ENCODE data around the gene SIPA1L3. TPM values are rescaled to one million over a fixed set of nuclear protein-coding genes. Genes with fewer than 3 reads are reported as not detected.

Gene SIPA1L3
- total and polyA plus RNA-seq, 11 donors = 4.7 to 22.9 (median 8.8) TPM

- no peak overlapping the region for H3K27ac ChIP-seq
- ATAC-seq (no peak), DNase-seq (no peak)
- no peaks in the 10 kb centered on the region for H3K4me1 ChIP-seq
- peaks cover 0 to 3% (median 0%) of the 10 kb centered on the region in 9 donors for H3K36me3 ChIP-seq
- H3K4me3 ChIP-seq = no peak overlapping the region
- H3K27me3 ChIP-seq = no peaks in the 10 kb centered on the region
- TF ChIP-seq CTCF (IDR thresholded peaks at IDR 0.05) = no peak
- no peak for TF ChIP-seq POLR2A (IDR thresholded peaks at IDR 0.05)
- intact Hi-C loops (cut with DNase I) = no loop called here
- WGBS, 4 donors = 79 to 87% (median 81%) methylated on average over 6 of the region's 6 CpGs
- no peaks in the 10 kb centered on the region for H3K9me3 ChIP-seq
Observed at GRCh38 chr19:38139122-38139521, 232.1 kb downstream of the SIPA1L3 start.

GRCh38 chr19:38141108-38141507 lies 234.1 kb downstream of the SIPA1L3 start:
- no peak for ATAC-seq
- H3K27me3 ChIP-seq = no peaks in the 10 kb centered on the region
- no peak for TF ChIP-seq POLR2A (IDR thresholded peaks at IDR 0.05)
- no peak for TF ChIP-seq CTCF (IDR thresholded peaks at IDR 0.05)
- H3K9me3 ChIP-seq = no peaks in the 10 kb centered on the region
- no peaks in the 10 kb centered on the region for H3K4me1 ChIP-seq
- intact Hi-C loops (cut with DNase I) = loop anchor here in 8 of 10 donors (5.0 to 10.0 kb wide), 7 partner anchors 84 to 196 kb away; partner anchors contain the start of genes CATSPERG (in 4 of the 8) and DPF1 (in 2 of the 8)
- H3K4me3 ChIP-seq = no peak overlapping the region
- no peak overlapping the region for H3K27ac ChIP-seq
- peaks cover 0 to 3% (median 0%) of the 10 kb centered on the region in 9 donors for H3K36me3 ChIP-seq
- no peak for DNase-seq
- WGBS, 4 donors = 93 to 97% (median 96%) methylated on average over 13 of the region's 13 CpGs

- ATAC-seq (peak; percentile 70 to 86 (median 74)), DNase-seq (peak; percentile 49 to 77 (median 63))
- Histone ChIP-seq H3K4me1 (no peaks in the 10 kb centered on the region), H3K36me3 (peaks cover 0 to 3% (median 0%) of the 10 kb centered on the region in 9 donors), H3K4me3 (no peak overlapping the region), H3K27ac (no peak overlapping the region), H3K27me3 (no peaks in the 10 kb centered on the region), H3K9me3 (no peaks in the 10 kb centered on the region)
- intact Hi-C loops (cut with DNase I) = loop anchor here in 8 of 10 donors (5.0 to 10.0 kb wide), 7 partner anchors 82 to 195 kb away; partner anchors contain the start of genes CATSPERG (in 4 of the 8) and DPF1 (in 2 of the 8)
- 56 to 65% (median 61%) methylated on average over 17 of the region's 17 CpGs for WGBS, 4 donors
- TF ChIP-seq CTCF (IDR thresholded peaks at IDR 0.05) (peak; percentile 48 to 75 (median 68)), POLR2A (IDR thresholded peaks at IDR 0.05) (no peak)
Observed at GRCh38 chr19:38142176-38143035, 235.4 kb downstream of the SIPA1L3 start.

GRCh38 chr19:38143847-38144246 lies 236.8 kb downstream of the SIPA1L3 start:
- WGBS, 4 donors = 89 to 95% (median 91%) methylated on average over 5 of the region's 5 CpGs
- no peaks in the 10 kb centered on the region for H3K27me3 ChIP-seq
- intact Hi-C loops (cut with DNase I) = loop anchor here in 8 of 10 donors (5.0 to 10.0 kb wide), 7 partner anchors 81 to 193 kb away; partner anchors contain the start of genes CATSPERG (in 4 of the 8) and DPF1 (in 2 of the 8)

More at GRCh38 chr19:38143847-38144246, 236.8 kb downstream of the SIPA1L3 start:
- H3K4me1 ChIP-seq = no peaks in the 10 kb centered on the region
- H3K4me3 ChIP-seq = no peak overlapping the region
- TF ChIP-seq POLR2A (IDR thresholded peaks at IDR 0.05) = no peak
- TF ChIP-seq CTCF (IDR thresholded peaks at IDR 0.05) = peak in 1 of 12 donors; percentile 6
- DNase-seq (no peak), ATAC-seq (no peak)
- H3K27ac ChIP-seq = no peak overlapping the region
- peaks cover 0 to 3% (median 0%) of the 10 kb centered on the region in 9 donors for H3K36me3 ChIP-seq
- H3K9me3 ChIP-seq = no peaks in the 10 kb centered on the region

Measured in heart left ventricle (tissue), 16 donors.